Smooth muscle cell (in vitro differentiated cells): ENCODE results near the gene BEGAIN. TPM values are rescaled to one million over a fixed set of nuclear protein-coding genes. Genes with fewer than 3 reads are reported as not detected.
A peak's percentile ranks its signal among the peaks of the same experiment; 100 is the strongest.

Experiments
- DNase-seq: peaks from one replicate; lab custom pipeline; 2025; ENCODE audit not compliant: unreplicated experiment; lab: John Stamatoyannopoulos, UW
- H2AFZ ChIP-seq: fragments of 200-600 bp; sonication (generic); 2 replicates; pipeline ENCODE4 v1.6.0; 2016; ENCODE audit warnings: antibody characterized with exemption, low read depth, mild to moderate bottlenecking
- H3F3A ChIP-seq: fragments of 200-600 bp; sonication (generic); 2 replicates; pipeline ENCODE4 v1.6.0; 2017; ENCODE audit warnings: antibody characterized with exemption, low read depth
- H3K27ac ChIP-seq: fragments of 200-600 bp; sonication (generic); 2 replicates; pipeline ENCODE4 v1.5.1; 2016; ENCODE audit warnings: low read depth, mild to moderate bottlenecking
- H3K27me3 ChIP-seq: fragments of 200-600 bp; sonication (generic); 2 replicates; pipeline ENCODE4 v1.6.1; 2016; ENCODE audit warnings: low read depth, mild to moderate bottlenecking
- H3K36me3 ChIP-seq: fragments of 200-600 bp; sonication (generic); 2 replicates; pipeline ENCODE4 v1.5.1; 2016; ENCODE audit warnings: low read depth
- H3K4me1 ChIP-seq: fragments of 200-600 bp; sonication (generic); 2 replicates; pipeline ENCODE4 v1.5.1; 2016; ENCODE audit warnings: low read depth
- H3K4me2 ChIP-seq: fragments of 200-600 bp; sonication (generic); 2 replicates; pipeline ENCODE4 v1.6.0; 2016; ENCODE audit warnings: mild to moderate bottlenecking
- H3K4me3 ChIP-seq: fragments of 200-600 bp; sonication (generic); 2 replicates; pipeline ENCODE4 v1.5.1; 2016; ENCODE audit warnings: mild to moderate bottlenecking
- H3K79me2 ChIP-seq: fragments of 200-600 bp; sonication (generic); 2 replicates; pipeline ENCODE4 v1.6.0; 2016; ENCODE audit warnings: low read depth, mild to moderate bottlenecking
- H3K9ac ChIP-seq: fragments of 200-600 bp; sonication (generic); 2 replicates; pipeline ENCODE4 v1.6.0; 2016; ENCODE audit warnings: low read depth
- H3K9me3 ChIP-seq: fragments of 200-600 bp; sonication (generic); replicated peaks from 2 replicates; pipeline ENCODE4 v1.5.1; 2016; ENCODE audit warnings: low read depth
- H4K20me1 ChIP-seq: fragments of 200-600 bp; sonication (generic); 2 replicates; pipeline ENCODE4 v1.6.0; 2016; ENCODE audit warnings: low read depth
- WGBS: methylation state at CpG from one replicate; pipeline ENCODE4 v1.1.7; 2016; ENCODE audit warnings: low lambda C conversion rate; 5-methylcytosine and 5-hydroxymethylcytosine counted together
- polyA plus RNA-seq: library from polyadenylated mRNA; unstranded; fragments of >200 nt; fragmentation: Nextera tagmentation; extraction: Ambion mirVana; gene quantifications from 2 replicates; pipeline ENCODE4 v1.2.1, GENCODE V29; 2016
- total RNA-seq: library from RNA; depleted of rRNA; stranded (reverse); fragments of >200 nt; gene quantifications from 2 replicates; pipeline ENCODE4 v1.2.3, GENCODE V29; 2014
- TF ChIP-seq, protein P1 (sequence below): fragments of 200-600 bp; sonication (generic); IDR thresholded peaks from 2 replicates; pipeline ENCODE4 v1.5.1; 2017; ENCODE audit warnings: borderline replicate concordance, mild to moderate bottlenecking, antibody characterized with exemption; ENCODE audit not compliant: insufficient read depth, poor library complexity, severe bottlenecking

Gene BEGAIN
- total and polyA plus RNA-seq, 2 experiments from 2014 or later = 4.7 to 11.7 TPM

DNA sequence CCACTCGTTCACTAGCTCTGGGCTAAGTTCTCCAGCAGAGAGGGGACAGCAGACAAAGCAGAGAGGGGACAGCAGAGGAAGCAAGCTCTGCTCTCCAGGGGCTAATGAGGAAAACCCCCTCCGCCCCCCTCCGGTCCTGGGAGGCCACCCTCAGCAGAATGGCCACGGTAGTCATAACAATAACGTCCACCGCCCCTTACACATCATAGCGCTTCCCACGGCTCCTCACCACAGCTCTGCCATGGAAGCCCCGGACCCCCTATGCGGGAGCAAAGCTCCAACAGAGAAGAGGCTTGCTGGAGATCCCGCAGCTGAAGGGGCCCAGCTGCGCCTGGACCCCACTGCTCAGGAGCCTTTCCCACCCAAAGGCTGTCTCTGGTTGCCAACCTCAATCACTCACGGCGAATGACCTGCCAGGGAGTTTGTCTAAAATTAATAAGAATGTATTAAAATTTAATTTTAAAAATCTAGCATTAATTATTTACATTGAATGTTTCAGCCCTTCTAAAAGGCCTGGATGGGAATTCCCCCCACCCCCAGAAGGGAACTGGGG is 17.4 kb downstream of the BEGAIN start:
- DNase-seq = no peak
- H3K27ac ChIP-seq = no peak overlapping the region
- H3F3A ChIP-seq = no peaks in the 10 kb centered on the region
- H4K20me1 ChIP-seq = peaks cover 20% of the 10 kb centered on the region
- no peak overlapping the region for H3K4me3 ChIP-seq
- peaks cover 58% of the 10 kb centered on the region for H3K27me3 ChIP-seq
- peak overlapping the region; percentile 98 for H3K4me2 ChIP-seq
- H3K9me3 ChIP-seq = no peaks in the 10 kb centered on the region
- TF ChIP-seq, protein P1, sequence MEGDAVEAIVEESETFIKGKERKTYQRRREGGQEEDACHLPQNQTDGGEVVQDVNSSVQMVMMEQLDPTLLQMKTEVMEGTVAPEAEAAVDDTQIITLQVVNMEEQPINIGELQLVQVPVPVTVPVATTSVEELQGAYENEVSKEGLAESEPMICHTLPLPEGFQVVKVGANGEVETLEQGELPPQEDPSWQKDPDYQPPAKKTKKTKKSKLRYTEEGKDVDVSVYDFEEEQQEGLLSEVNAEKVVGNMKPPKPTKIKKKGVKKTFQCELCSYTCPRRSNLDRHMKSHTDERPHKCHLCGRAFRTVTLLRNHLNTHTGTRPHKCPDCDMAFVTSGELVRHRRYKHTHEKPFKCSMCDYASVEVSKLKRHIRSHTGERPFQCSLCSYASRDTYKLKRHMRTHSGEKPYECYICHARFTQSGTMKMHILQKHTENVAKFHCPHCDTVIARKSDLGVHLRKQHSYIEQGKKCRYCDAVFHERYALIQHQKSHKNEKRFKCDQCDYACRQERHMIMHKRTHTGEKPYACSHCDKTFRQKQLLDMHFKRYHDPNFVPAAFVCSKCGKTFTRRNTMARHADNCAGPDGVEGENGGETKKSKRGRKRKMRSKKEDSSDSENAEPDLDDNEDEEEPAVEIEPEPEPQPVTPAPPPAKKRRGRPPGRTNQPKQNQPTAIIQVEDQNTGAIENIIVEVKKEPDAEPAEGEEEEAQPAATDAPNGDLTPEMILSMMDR = no peak
- no peaks in the 10 kb centered on the region for H3K79me2 ChIP-seq
- H3K4me1 ChIP-seq = peaks cover 20% of the 10 kb centered on the region
- no peaks in the 10 kb centered on the region for H3K36me3 ChIP-seq
- H2AFZ ChIP-seq = no peak overlapping the region
- WGBS = 67% methylated on average over 14 of the region's 14 CpGs
- H3K9ac ChIP-seq = no peak overlapping the region

DNA sequence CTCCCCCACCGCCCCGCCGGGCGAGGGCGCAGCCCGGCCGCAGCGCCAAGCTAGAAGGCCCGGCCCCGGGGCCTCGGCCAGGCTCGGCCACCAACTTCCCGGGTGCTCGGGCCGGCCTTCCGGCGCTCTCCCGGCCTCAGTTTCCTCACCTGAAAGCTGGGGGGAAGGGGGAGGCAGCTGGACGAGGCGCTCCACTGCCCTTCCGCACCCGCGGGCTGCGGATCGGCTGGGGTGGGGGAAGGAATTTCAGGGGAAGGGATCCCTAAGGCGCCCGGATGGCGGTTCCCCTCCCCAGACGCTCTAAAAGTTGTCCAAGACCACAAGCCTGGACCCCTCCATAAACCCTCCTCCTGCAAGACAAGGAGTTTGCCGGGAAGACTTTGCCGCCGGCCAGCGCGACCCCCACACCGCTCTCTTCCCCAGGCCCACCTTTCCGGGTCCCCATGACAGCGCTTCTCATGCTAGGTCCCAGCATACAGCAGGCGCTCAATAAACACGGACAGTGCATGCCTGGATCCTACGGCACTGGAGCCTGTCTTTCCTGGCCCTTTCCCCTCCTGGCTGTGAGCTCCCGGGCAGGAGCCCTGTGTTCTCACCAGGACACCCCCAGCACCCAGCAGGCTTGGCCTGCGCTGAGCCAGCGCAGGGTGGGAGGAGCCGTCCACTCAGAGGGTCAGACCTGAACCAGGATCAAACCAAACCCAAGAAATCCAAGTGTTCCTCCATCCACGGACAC is 18.1 kb downstream of the BEGAIN start:
- Histone ChIP-seq H3K36me3 (no peaks in the 10 kb centered on the region), H3K4me1 (peaks cover 20% of the 10 kb centered on the region), H2AFZ (no peak overlapping the region), H3K4me3 (peak overlapping the region; percentile 66), H3K4me2 (peak overlapping the region; percentile 98), H3K27ac (no peak overlapping the region), H3K79me2 (no peaks in the 10 kb centered on the region), H3K27me3 (peaks cover 60% of the 10 kb centered on the region), H3K9me3 (no peaks in the 10 kb centered on the region), H3F3A (no peaks in the 10 kb centered on the region), H4K20me1 (peaks cover 24% of the 10 kb centered on the region), H3K9ac (no peak overlapping the region)
- TF ChIP-seq, protein P1 = no peak
- 14% methylated on average over 38 of the region's 45 CpGs for WGBS
- DNase-seq = no peak

DNA sequence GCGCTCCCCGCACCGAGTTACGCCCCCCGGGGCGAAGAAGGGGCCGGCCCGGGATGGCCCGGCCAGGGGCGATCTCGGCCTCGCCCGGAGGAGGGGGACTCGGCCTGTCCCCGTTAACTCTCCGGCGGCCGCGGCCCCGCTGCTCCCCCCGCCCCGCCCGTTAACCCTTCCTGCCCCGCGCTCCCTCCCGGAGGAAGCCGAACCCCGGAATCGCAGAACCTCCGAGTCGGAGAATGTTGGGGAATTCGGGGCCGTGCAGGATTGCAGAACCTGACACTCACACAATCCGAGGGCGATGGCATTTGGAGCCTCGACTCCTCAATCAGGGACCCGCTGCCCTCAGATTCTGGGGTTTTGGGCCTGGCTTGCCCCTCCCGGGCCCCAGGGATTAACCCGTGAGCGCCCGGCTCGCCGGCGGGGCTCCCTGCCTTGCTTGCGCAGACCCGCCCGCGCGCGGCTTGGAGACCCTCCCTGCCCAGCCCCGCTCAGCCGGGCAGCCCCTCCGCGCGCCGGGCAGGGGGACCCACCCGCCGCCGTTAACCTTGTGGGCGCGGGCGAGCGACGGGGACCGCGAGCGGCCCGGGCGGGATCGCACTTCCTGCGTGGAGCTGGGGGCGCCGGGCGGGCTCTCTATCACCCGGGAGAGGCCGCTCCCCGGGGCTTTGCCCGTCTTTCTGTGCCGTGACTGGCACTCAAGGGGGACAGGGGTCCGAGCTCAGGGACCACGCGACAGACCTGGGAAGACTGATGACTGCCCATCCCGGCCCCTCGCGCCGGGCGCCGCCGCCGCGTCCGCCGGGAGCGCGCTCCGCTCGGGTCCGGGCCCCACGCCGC is 18.8 kb downstream of the BEGAIN start:
- Histone ChIP-seq H3K27me3 (peaks cover 57% of the 10 kb centered on the region), H3K36me3 (no peaks in the 10 kb centered on the region), H3K4me1 (peaks cover 17% of the 10 kb centered on the region), H4K20me1 (peaks cover 24% of the 10 kb centered on the region), H3K4me2 (peak overlapping the region; percentile 98), H3K79me2 (no peaks in the 10 kb centered on the region), H3K9me3 (no peaks in the 10 kb centered on the region), H3F3A (no peaks in the 10 kb centered on the region), H3K27ac (no peak overlapping the region), H3K9ac (no peak overlapping the region), H3K4me3 (peak overlapping the region; percentile 66), H2AFZ (no peak overlapping the region)
- TF ChIP-seq, protein P1 = no peak
- no peak for DNase-seq
- 1% methylated on average over 47 of the region's 100 CpGs for WGBS
